GM12865 (cell line): Measurements from ENCODE around the gene SEPTIN5.

Experiments
- DNase-seq: peaks from one replicate; pipeline ENCODE4 v3.0.0; 2010; ENCODE audit warnings: low read depth
- H3K4me3 ChIP-seq: 2 replicates; pipeline ENCODE4 v1.5.1; 2011; ENCODE audit warnings: mild to moderate bottlenecking, low read depth, low read length, control low read depth
- CTCF ChIP-seq: IDR thresholded peaks from 2 replicates; pipeline ENCODE4 v1.5.1; 2011; ENCODE audit warnings: low read length, control low read depth, low read depth, inconsistent platforms; ENCODE audit not compliant: insufficient read depth; ENCODE audit errors: missing control alignments

The SEPTIN5 gene

DNA sequence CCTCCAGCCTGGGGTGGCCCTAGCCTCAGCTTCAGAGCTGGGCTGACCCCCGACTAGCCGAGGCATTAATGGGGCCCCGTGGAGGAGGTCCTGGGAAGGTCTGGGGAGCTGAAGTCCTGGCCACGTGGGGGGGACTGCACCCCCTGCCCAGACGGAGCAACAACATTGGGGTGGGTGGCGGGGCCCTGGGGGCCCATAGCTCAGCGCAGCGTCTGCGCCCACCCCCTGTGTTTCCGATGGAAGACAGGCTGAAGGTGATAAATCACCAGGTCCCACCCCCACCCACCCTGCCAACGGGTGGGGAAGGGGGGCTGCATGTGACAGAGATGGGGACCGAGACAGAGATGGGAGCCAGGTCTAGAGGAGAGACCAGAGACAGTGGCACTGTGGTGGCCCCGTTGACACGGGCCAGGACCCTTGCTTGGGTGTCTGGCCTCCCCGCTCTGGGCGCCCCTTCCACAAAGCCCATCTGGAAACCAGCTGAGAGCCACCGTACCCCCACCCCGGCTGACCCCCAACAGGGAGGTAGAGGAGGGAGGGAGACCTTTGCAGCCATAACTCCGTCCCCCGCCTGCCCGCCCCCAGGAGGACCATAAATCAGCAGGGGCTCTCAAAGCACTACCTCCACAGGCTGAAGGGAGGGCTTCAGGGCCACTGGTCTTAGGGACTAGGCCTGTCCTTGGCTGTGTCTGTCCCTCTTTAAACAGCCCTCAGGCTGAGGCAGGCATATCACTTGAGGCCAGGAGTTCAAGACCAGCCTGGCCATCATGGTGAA, 17.2 kb downstream of the SEPTIN5 start:
- no peak for TF ChIP-seq CTCF
- DNase-seq = no peak
- no peak overlapping the region for H3K4me3 ChIP-seq

DNA sequence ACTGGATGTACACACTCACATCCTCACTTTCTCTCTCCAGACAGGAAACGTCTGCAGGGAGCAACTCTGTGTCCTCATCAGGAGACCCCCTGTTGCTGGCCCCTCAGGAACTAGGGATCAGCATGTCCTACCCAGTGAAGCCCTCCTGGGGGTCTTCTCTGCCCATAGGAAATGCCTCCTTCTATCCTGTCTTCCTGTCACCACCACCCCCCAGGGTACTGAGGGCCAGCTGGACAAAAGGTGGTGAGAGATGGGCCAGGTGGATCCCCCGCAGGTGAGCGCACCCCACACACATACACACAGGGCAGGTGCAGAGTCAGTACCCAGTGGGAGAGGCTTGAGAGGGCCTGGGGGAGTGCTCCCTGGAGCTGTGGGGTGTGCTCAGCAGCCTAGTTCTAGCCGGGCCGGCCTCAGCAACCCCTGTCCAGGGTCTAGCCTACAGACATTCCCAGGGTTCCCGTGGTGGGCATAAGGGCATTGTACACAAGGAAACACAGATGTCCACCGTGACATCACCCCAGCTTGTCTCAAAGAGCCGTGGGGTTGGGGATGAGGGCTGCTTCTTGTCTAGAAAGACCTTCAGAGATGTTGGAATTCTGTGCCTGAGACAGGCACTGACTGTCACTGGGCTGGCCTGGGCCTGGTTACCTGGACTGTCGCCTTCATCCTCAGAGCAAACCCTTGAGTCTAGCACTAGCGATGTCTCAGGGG, 18.3 kb downstream of the SEPTIN5 start:
- no peak for TF ChIP-seq CTCF
- no peak for DNase-seq
- no peak overlapping the region for H3K4me3 ChIP-seq

- no peak for DNase-seq
- TF ChIP-seq CTCF = no peak
- no peak overlapping the region for H3K4me3 ChIP-seq
Measured at GRCh38 chr22:19733755-19734154, 19.5 kb downstream of the SEPTIN5 start.

GRCh38 chr22:19734163-19734562, 19.9 kb downstream of the SEPTIN5 start:
- no peak overlapping the region for H3K4me3 ChIP-seq
- no peak for DNase-seq
- no peak for TF ChIP-seq CTCF

GRCh38 chr22:19734837-19735382, 20.6 kb downstream of the SEPTIN5 start:
- TF ChIP-seq CTCF = no peak
- DNase-seq = no peak
- H3K4me3 ChIP-seq = no peak overlapping the region

DNA sequence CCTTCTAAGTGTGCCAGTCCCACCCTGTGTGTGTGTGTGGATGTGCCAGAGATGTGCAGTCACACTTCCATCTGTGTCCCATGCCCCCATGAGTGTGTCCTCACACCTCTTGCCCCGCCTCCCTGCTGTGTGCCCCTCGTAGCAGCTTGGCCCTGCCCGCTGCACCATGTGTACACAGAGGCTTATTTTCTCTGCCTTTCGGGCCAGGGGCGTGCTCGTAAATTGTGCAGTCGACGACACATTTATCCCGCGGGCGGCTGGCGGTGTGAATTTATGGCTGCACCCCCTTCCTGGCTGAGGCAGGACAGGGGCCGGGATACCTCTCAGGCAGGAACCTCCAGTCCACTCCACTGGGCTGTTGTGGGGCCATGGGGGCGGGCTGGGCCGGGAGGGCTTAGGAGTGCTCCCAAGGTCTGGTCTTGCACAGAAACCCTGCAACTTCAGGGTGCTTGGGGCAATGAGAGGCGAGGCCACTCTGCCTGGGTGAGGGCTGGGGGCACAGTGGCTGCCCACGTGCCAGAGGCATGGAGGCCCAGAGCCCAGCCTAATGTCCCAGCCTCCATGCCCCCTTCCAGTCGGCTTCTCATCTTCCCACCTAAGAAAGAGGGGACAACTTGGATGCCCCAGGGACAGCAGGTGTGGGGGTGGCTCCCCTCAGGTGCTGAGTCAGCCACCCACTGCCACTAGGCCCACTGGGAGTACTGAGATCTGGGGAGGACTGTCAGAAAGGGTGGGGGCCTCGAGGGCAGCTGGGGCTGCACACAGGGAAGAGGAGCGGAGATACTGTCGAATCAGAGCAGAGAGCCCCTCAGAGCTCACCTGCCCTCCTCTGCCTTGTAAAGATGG, 21.6 kb downstream of the SEPTIN5 start:
- H3K4me3 ChIP-seq = no peak overlapping the region
- TF ChIP-seq CTCF = no peak
- no peak for DNase-seq
